NCI-H1105 treated with DMSO at 0.1 percent for 48 hours (cell line): ENCODE measurements around the gene MED13L.

ENCODE experiments used
- DNase-seq: peaks from one replicate; lab custom pipeline; 2025; lab: John Stamatoyannopoulos, UW

The MED13L gene

GRCh38 chr12:116277467-116278278 lies at the start of gene MED13L:
MED13L (minus strand) TSS chr12:116277693; CDS start chr12:116277131, 562 bp downstream.
- peak; percentile 83 for DNase-seq

- DNase-seq, result no peak
Measured at GRCh38 chr12:116325336-116325664, 47.8 kb upstream of the MED13L start.

GRCh38 chr12:116324654-116325335 lies 47.3 kb upstream of the MED13L start:
- no peak for DNase-seq

GRCh38 chr12:116323406-116324386 lies 46.2 kb upstream of the MED13L start:
- DNase-seq, result no peak

GRCh38 chr12:116321913-116322312 lies 44.4 kb upstream of the MED13L start:
- DNase-seq, result no peak

- no peak for DNase-seq
Measured at GRCh38 chr12:116320791-116321217, 43.3 kb upstream of the MED13L start.

GRCh38 chr12:116319898-116320621 lies 42.6 kb upstream of the MED13L start:
- DNase-seq, result peak; percentile 40

- DNase-seq, result peak; percentile 79
Measured at GRCh38 chr12:116319233-116319897, 41.9 kb upstream of the MED13L start.

- DNase-seq, result peak; percentile 83
Measured at GRCh38 chr12:116318576-116319232, 41.2 kb upstream of the MED13L start.

- DNase-seq, result no peak
Measured at GRCh38 chr12:116317986-116318575, 40.6 kb upstream of the MED13L start.

GRCh38 chr12:116317139-116317538 lies 39.6 kb upstream of the MED13L start:
- no peak for DNase-seq

- no peak for DNase-seq
Measured at GRCh38 chr12:116314477-116314876, 37.0 kb upstream of the MED13L start.

- no peak for DNase-seq
Measured at GRCh38 chr12:116313194-116313927, 35.9 kb upstream of the MED13L start.

GRCh38 chr12:116310082-116310481 lies 32.6 kb upstream of the MED13L start:
- DNase-seq, result no peak

GRCh38 chr12:116309343-116309742 lies 31.9 kb upstream of the MED13L start:
- DNase-seq, result no peak

- DNase-seq, result no peak
Measured at GRCh38 chr12:116308647-116309046, 31.2 kb upstream of the MED13L start.

- DNase-seq, result no peak
Measured at GRCh38 chr12:116306968-116307367, 29.5 kb upstream of the MED13L start.

- DNase-seq, result no peak
Measured at GRCh38 chr12:116306506-116306905, 29.0 kb upstream of the MED13L start.

GRCh38 chr12:116304621-116305020 lies 27.1 kb upstream of the MED13L start:
- DNase-seq, result no peak
